ENCODE measurements around the gene OCLN.
"Not testable (repeated sequence)": the region's sequence is repeated elsewhere in the genome, so short reads cannot be mapped to it uniquely, and the experiment has no call there.

DNA sequence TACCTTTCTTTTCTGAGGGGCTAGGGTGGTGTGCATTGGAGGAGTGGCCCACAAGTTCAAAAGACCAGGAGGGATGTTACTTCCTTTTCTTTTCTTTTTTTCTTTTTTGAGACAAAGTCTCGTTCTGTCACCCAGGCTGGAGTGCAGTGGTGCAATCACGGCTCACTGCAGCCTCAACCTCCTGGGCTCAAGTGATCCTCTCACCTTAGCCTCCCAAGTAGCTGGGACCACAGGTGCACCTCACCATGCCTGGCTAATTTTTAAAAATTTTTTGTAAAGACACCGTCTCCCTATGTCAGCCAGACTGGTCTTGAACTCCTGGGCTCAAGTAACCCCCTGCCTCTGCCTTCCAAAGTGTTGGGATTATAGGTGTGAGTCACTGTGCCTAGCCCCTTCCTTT lies 39.1 kb upstream of the OCLN start:
- not testable (repeated sequence) for TF ChIP-seq POLR2A, EP300, POLR2AphosphoS5 (IDR thresholded peaks at IDR 0.05)
- TF ChIP-seq, protein P1, sequence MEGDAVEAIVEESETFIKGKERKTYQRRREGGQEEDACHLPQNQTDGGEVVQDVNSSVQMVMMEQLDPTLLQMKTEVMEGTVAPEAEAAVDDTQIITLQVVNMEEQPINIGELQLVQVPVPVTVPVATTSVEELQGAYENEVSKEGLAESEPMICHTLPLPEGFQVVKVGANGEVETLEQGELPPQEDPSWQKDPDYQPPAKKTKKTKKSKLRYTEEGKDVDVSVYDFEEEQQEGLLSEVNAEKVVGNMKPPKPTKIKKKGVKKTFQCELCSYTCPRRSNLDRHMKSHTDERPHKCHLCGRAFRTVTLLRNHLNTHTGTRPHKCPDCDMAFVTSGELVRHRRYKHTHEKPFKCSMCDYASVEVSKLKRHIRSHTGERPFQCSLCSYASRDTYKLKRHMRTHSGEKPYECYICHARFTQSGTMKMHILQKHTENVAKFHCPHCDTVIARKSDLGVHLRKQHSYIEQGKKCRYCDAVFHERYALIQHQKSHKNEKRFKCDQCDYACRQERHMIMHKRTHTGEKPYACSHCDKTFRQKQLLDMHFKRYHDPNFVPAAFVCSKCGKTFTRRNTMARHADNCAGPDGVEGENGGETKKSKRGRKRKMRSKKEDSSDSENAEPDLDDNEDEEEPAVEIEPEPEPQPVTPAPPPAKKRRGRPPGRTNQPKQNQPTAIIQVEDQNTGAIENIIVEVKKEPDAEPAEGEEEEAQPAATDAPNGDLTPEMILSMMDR (IDR thresholded peaks at IDR 0.05), result not testable (repeated sequence)
